ENCODE measurements around the gene SPAG6.

SPAG6 gene

GRCh38 chr10:22315455-22316285, 29.6 kb upstream of the SPAG6 start:
- peak overlapping the region; percentile 62 to 92 (median 85) for H3K4me2 ChIP-seq
- peak overlapping the region; percentile 86 to 95 (median 88) for H3K9ac ChIP-seq
- no peak for TF ChIP-seq Cebpa-rat (IDR thresholded peaks at IDR 0.05)
- peaks cover 0 to 18% (median 7%) of the 10 kb centered on the region in 10 experiments; a peak in 9 of 20 replicates for H3K4me1 ChIP-seq
- H3K36me3 ChIP-seq = no peaks in the 10 kb centered on the region
- peaks cover 0 to 65% (median 19%) of the 10 kb centered on the region in 11 experiments; a peak in 14 of 22 replicates for H4K20me1 ChIP-seq
- peaks cover 94 to 100% (median 100%) of the 10 kb centered on the region in 11 experiments for H3K27me3 ChIP-seq
- H3K27ac ChIP-seq = peak overlapping the region; percentile 80 to 92 (median 90)
- peak overlapping the region; percentile 61 to 79 (median 70) for H3K4me3 ChIP-seq
- H3K9me3 ChIP-seq (replicated peaks in 1 of 11) = no peaks in the 10 kb centered on the region

- Histone ChIP-seq H3K4me3 (peak within 1 kb of the TSS; percentile 61 to 79 (median 70)), H3K9ac (peak within 1 kb of the TSS; percentile 86 to 95 (median 88)), H3K4me1 (peaks cover 0 to 18% (median 7%) of the 10 kb centered on the region in 10 experiments; a peak in 9 of 20 replicates), H3K4me2 (peak within 1 kb of the TSS; percentile 62 to 92 (median 85)), H3K9me3 (replicated peaks in 1 of 11) (no peaks in the 10 kb centered on the region), H3K36me3 (no peaks in the 10 kb centered on the region), H3K27me3 (peaks cover 91 to 99% (median 98%) of the 10 kb centered on the region in 11 experiments), H3K27ac (peak within 1 kb of the TSS; percentile 80 to 92 (median 90)), H4K20me1 (peaks cover 0 to 59% (median 19%) of the 10 kb centered on the region in 11 experiments; a peak in 14 of 22 replicates)
- no peak for TF ChIP-seq Cebpa-rat (IDR thresholded peaks at IDR 0.05)
Measured at GRCh38 chr10:22316286-22317075, 28.8 kb upstream of the SPAG6 start, which contains the start of gene COMMD3. Gene COMMD3 (plus strand): TSS chr10:22316388. CDS start chr10:22316418, 30 bp downstream.

GRCh38 chr10:22317076-22317370, 28.3 kb upstream of the SPAG6 start:
- H3K9me3 ChIP-seq (replicated peaks in 1 of 11) = no peaks in the 10 kb centered on the region
- peak overlapping the region; percentile 86 to 95 (median 88); a peak in 21 of 22 replicates for H3K9ac ChIP-seq
- peak overlapping the region; percentile 62 to 92 (median 85) for H3K4me2 ChIP-seq
- H3K4me1 ChIP-seq = peaks cover 0 to 18% (median 7%) of the 10 kb centered on the region in 10 experiments; a peak in 9 of 20 replicates
- H3K36me3 ChIP-seq = no peaks in the 10 kb centered on the region
- peaks cover 89 to 99% (median 96%) of the 10 kb centered on the region in 11 experiments for H3K27me3 ChIP-seq
- no peak for TF ChIP-seq Cebpa-rat (IDR thresholded peaks at IDR 0.05)
- H3K4me3 ChIP-seq = peak overlapping the region; percentile 61 to 79 (median 70)
- H4K20me1 ChIP-seq = peaks cover 0 to 59% (median 21%) of the 10 kb centered on the region in 11 experiments; a peak in 15 of 22 replicates
- peak overlapping the region; percentile 80 to 92 (median 90); a peak in 21 of 22 replicates for H3K27ac ChIP-seq

- no peak for TF ChIP-seq Cebpa-rat (IDR thresholded peaks at IDR 0.05)
- Histone ChIP-seq H3K9me3 (replicated peaks in 1 of 11) (no peaks in the 10 kb centered on the region), H3K36me3 (no peaks in the 10 kb centered on the region), H3K4me3 (peak overlapping the region; percentile 61 to 79 (median 70); a peak in 19 of 20 replicates), H3K27ac (peak overlapping the region in 10 of 11 experiments; percentile 85 to 92 (median 90); a peak in 20 of 22 replicates), H3K9ac (peak overlapping the region; percentile 86 to 95 (median 89); a peak in 21 of 22 replicates), H4K20me1 (peaks cover 0 to 66% (median 26%) of the 10 kb centered on the region in 11 experiments; a peak in 16 of 22 replicates), H3K4me2 (peak overlapping the region; percentile 51 to 92 (median 83); a peak in 20 of 22 replicates), H3K4me1 (peaks cover 0 to 18% (median 7%) of the 10 kb centered on the region in 10 experiments; a peak in 9 of 20 replicates), H3K27me3 (peaks cover 89 to 99% (median 96%) of the 10 kb centered on the region in 11 experiments)
Measured at GRCh38 chr10:22317771-22318565, 27.3 kb upstream of the SPAG6 start.

- Histone ChIP-seq H3K4me2 (peak overlapping the region; percentile 47 to 92 (median 83); a peak in 19 of 22 replicates), H4K20me1 (peaks cover 0 to 64% (median 31%) of the 10 kb centered on the region in 11 experiments; a peak in 17 of 22 replicates), H3K27ac (peak overlapping the region; percentile 3 to 92 (median 90); a peak in 20 of 22 replicates), H3K36me3 (no peaks in the 10 kb centered on the region; a peak in 1 of 22 replicates), H3K9ac (peak overlapping the region; percentile 86 to 95 (median 89); a peak in 21 of 22 replicates), H3K4me3 (peak overlapping the region; percentile 61 to 79 (median 70); a peak in 18 of 20 replicates), H3K9me3 (replicated peaks in 1 of 11) (no peaks in the 10 kb centered on the region), H3K27me3 (peaks cover 89 to 99% (median 96%) of the 10 kb centered on the region in 11 experiments), H3K4me1 (peaks cover 0 to 18% (median 7%) of the 10 kb centered on the region in 10 experiments; a peak in 9 of 20 replicates)
- no peak for TF ChIP-seq Cebpa-rat (IDR thresholded peaks at IDR 0.05)
Measured at GRCh38 chr10:22318772-22319171, 26.5 kb upstream of the SPAG6 start.

- H3K9ac ChIP-seq = peak overlapping the region; percentile 86 to 95 (median 89); a peak in 21 of 22 replicates
- no peak for TF ChIP-seq Cebpa-rat (IDR thresholded peaks at IDR 0.05)
- peaks cover 0 to 22% (median 9%) of the 10 kb centered on the region in 10 experiments; a peak in 9 of 20 replicates for H3K4me1 ChIP-seq
- peak overlapping the region; percentile 85 to 92 (median 91); a peak in 21 of 22 replicates for H3K27ac ChIP-seq
- peaks cover 0 to 66% (median 39%) of the 10 kb centered on the region in 11 experiments; a peak in 17 of 22 replicates for H4K20me1 ChIP-seq
- H3K4me2 ChIP-seq = peak overlapping the region; percentile 62 to 92 (median 83); a peak in 21 of 22 replicates
- H3K9me3 ChIP-seq (replicated peaks in 1 of 11) = no peaks in the 10 kb centered on the region
- peaks cover 89 to 99% (median 96%) of the 10 kb centered on the region in 11 experiments for H3K27me3 ChIP-seq
- H3K4me3 ChIP-seq = peak overlapping the region; percentile 61 to 79 (median 70); a peak in 19 of 20 replicates
- no peaks in the 10 kb centered on the region; a peak in 2 of 22 replicates for H3K36me3 ChIP-seq
Measured at GRCh38 chr10:22319547-22319979, 25.7 kb upstream of the SPAG6 start.

GRCh38 chr10:22319980-22320558, 25.2 kb upstream of the SPAG6 start:
- H3K27ac ChIP-seq = peak overlapping the region; percentile 85 to 92 (median 91)
- H3K9me3 ChIP-seq (replicated peaks in 1 of 11) = no peaks in the 10 kb centered on the region
- peaks cover 0 to 68% (median 42%) of the 10 kb centered on the region in 11 experiments; a peak in 17 of 22 replicates for H4K20me1 ChIP-seq
- H3K4me3 ChIP-seq = peak overlapping the region; percentile 61 to 79 (median 70)
- no peaks in the 10 kb centered on the region; a peak in 2 of 22 replicates for H3K36me3 ChIP-seq
- peak overlapping the region; percentile 86 to 95 (median 89) for H3K9ac ChIP-seq
- no peak for TF ChIP-seq Cebpa-rat (IDR thresholded peaks at IDR 0.05)
- H3K27me3 ChIP-seq = peaks cover 89 to 99% (median 96%) of the 10 kb centered on the region in 11 experiments
- H3K4me1 ChIP-seq = peaks cover 0 to 24% (median 9%) of the 10 kb centered on the region in 10 experiments; a peak in 9 of 20 replicates
- H3K4me2 ChIP-seq = peak overlapping the region; percentile 62 to 92 (median 83)

All from BLaER1 treated with 17β-estradiol and CSF1 and Interleukin-3, amounts not matched to agents 10 nM and 100 nM (cell line).